H9 (cell line): ENCODE data around the gene CTIF. TPM values are rescaled to one million over a fixed set of nuclear protein-coding genes. Genes with fewer than 3 reads are reported as not detected.

ENCODE experiments used
- DNase-seq: peaks from one replicate; pipeline ENCODE4 v3.0.0-alpha.2; 2017
- H2AFZ ChIP-seq: one replicate; pipeline ENCODE4 v1.6.1; 2013; ENCODE audit warnings: mild to moderate bottlenecking, low read length, control low read depth, moderate library complexity
- H2AK5ac ChIP-seq: 2 replicates; pipeline ENCODE4 v1.6.1; 2013; ENCODE audit warnings: low read length, control low read depth, mixed read lengths; ENCODE audit not compliant: insufficient read length
- H2BK120ac ChIP-seq: one replicate; pipeline ENCODE4 v1.6.1; 2013; ENCODE audit warnings: low read depth, mild to moderate bottlenecking, low read length, control low read depth, inconsistent platforms; ENCODE audit not compliant: poor library complexity, severe bottlenecking
- H2BK12ac ChIP-seq: 2 replicates; pipeline ENCODE4 v1.6.1; 2013; ENCODE audit warnings: low read length, control low read depth, mixed read lengths, low read depth; ENCODE audit not compliant: insufficient read length
- H2BK15ac ChIP-seq: 2 replicates; pipeline ENCODE4 v1.6.1; 2013; ENCODE audit warnings: low read depth, low read length, control low read depth
- H2BK20ac ChIP-seq: one replicate; pipeline ENCODE4 v1.6.1; 2013; ENCODE audit warnings: low read depth, mild to moderate bottlenecking, low read length, control low read depth, inconsistent platforms; ENCODE audit not compliant: poor library complexity, severe bottlenecking
- H2BK5ac ChIP-seq: 2 replicates; pipeline ENCODE4 v1.6.1; 2013; ENCODE audit warnings: low read length, control low read depth, mixed read lengths; ENCODE audit not compliant: insufficient read length
- H3K14ac ChIP-seq: 2 replicates; pipeline ENCODE4 v1.6.1; 2013; ENCODE audit warnings: low read length, control low read depth; ENCODE audit not compliant: insufficient read depth
- H3K18ac ChIP-seq: 2 replicates; pipeline ENCODE4 v1.6.1; 2013; ENCODE audit warnings: low read depth, mild to moderate bottlenecking, mixed read lengths, low read length, control low read depth; ENCODE audit not compliant: insufficient read length
- H3K23ac ChIP-seq: 2 replicates; pipeline ENCODE4 v1.6.1; 2013; ENCODE audit warnings: low read length, control low read depth, mixed read lengths, low read depth; ENCODE audit not compliant: insufficient read length
- H3K23me2 ChIP-seq: 2 replicates; pipeline ENCODE4 v1.6.1; 2013; ENCODE audit warnings: low read depth, mild to moderate bottlenecking, mixed read lengths, low read length, control low read depth; ENCODE audit not compliant: insufficient read length, poor library complexity, severe bottlenecking
- H3K27ac ChIP-seq: 2 replicates; pipeline ENCODE4 v1.5.1; 2013; ENCODE audit warnings: low read length, control low read depth, mixed read lengths, low read depth; ENCODE audit not compliant: insufficient read length
- H3K27me3 ChIP-seq: 2 replicates; pipeline ENCODE4 v1.6.1; 2013; ENCODE audit warnings: low read length, control low read depth, inconsistent platforms; ENCODE audit not compliant: insufficient read depth
- H3K4ac ChIP-seq: 2 replicates; pipeline ENCODE4 v1.6.1; 2013; ENCODE audit warnings: low read depth, mild to moderate bottlenecking, control low read depth, inconsistent platforms, low read length, moderate library complexity
- H3K4me1 ChIP-seq: 2 replicates; pipeline ENCODE4 v1.6.1; 2013; ENCODE audit warnings: low read length, control low read depth, inconsistent platforms; ENCODE audit not compliant: insufficient read depth
- H3K4me2 ChIP-seq: 2 replicates; pipeline ENCODE4 v1.6.1; 2013; ENCODE audit warnings: low read length, control low read depth, mixed read lengths; ENCODE audit not compliant: insufficient read length, insufficient read depth
- H3K56ac ChIP-seq: 2 replicates; pipeline ENCODE4 v1.6.1; 2013; ENCODE audit warnings: low read depth, mild to moderate bottlenecking, mixed read lengths, low read length, control low read depth; ENCODE audit not compliant: insufficient read length
- H3K79me1 ChIP-seq: 2 replicates; pipeline ENCODE4 v1.6.1; 2013; ENCODE audit warnings: low read depth, mild to moderate bottlenecking, moderate library complexity, low read length, control low read depth, inconsistent platforms; ENCODE audit not compliant: insufficient read depth, poor library complexity, severe bottlenecking
- H3K79me2 ChIP-seq: 2 replicates; pipeline ENCODE4 v1.6.1; 2013; ENCODE audit warnings: low read length, control low read depth, inconsistent platforms; ENCODE audit not compliant: insufficient read depth
- H3K9ac ChIP-seq: 2 replicates; pipeline ENCODE4 v1.6.1; 2013; ENCODE audit warnings: low read length, control low read depth, mixed read lengths; ENCODE audit not compliant: insufficient read length; ENCODE audit errors: extremely low read depth
- H3K9me3 ChIP-seq: one replicate; pipeline ENCODE4 v1.6.1; 2013; ENCODE audit warnings: low read depth, low read length, inconsistent platforms; ENCODE audit not compliant: control insufficient read depth
- H3T11ph ChIP-seq: one replicate; pipeline ENCODE4 v1.6.1; 2013; ENCODE audit warnings: mild to moderate bottlenecking, low read length, control low read depth, inconsistent platforms
- H4K20me1 ChIP-seq: one replicate; pipeline ENCODE4 v1.6.1; 2013; ENCODE audit not compliant: control insufficient read depth, insufficient read length, insufficient read depth
- H4K5ac ChIP-seq: 2 replicates; pipeline ENCODE4 v1.6.1; 2013; ENCODE audit warnings: low read depth, mild to moderate bottlenecking, mixed read lengths, low read length, control low read depth; ENCODE audit not compliant: insufficient read length
- H4K8ac ChIP-seq: replicated peaks from 2 replicates; pipeline ENCODE4 v1.6.1; 2013; ENCODE audit warnings: low read length, control low read depth, mixed read lengths, low read depth; ENCODE audit not compliant: insufficient read length
- H4K91ac ChIP-seq: 2 replicates; pipeline ENCODE4 v1.6.1; 2013; ENCODE audit warnings: low read depth, mild to moderate bottlenecking, moderate library complexity, mixed read lengths, low read length, control low read depth; ENCODE audit not compliant: insufficient read length
- H3K27ac Mint-ChIP-seq, 3 experiments: 2 replicates in 2 of 3; 3 replicates in 1 of 3; pipeline ENCODE4 v1.8.0; 2020 to 2021; ENCODE audit warnings: mixed read lengths in 3 of 3, mild to moderate bottlenecking in 1 of 3, moderate library complexity in 1 of 3
- H3K27me3 Mint-ChIP-seq: 2 replicates; pipeline ENCODE4 v1.8.0; 2021; ENCODE audit warnings: low read depth, mild to moderate bottlenecking, moderate library complexity, mixed read lengths
- H3K36me3 Mint-ChIP-seq, 3 experiments: 2 replicates in 2 of 3; 3 replicates in 1 of 3; pipeline ENCODE4 v1.8.0; 2020 to 2021; ENCODE audit warnings: low read depth in 3 of 3, mixed read lengths in 3 of 3; ENCODE audit not compliant: insufficient read depth in 1 of 3
- H3K4me1 Mint-ChIP-seq, 2 experiments: 2 replicates each; pipeline ENCODE4 v1.8.0; 2020; ENCODE audit warnings: mixed read lengths in 2 of 2
- H3K4me3 Mint-ChIP-seq, 2 experiments: 2 replicates in 1 of 2; 3 replicates in 1 of 2; pipeline ENCODE4 v1.8.0; 2020 to 2021; ENCODE audit warnings: mild to moderate bottlenecking in 2 of 2, mixed read lengths in 2 of 2, moderate library complexity in 1 of 2
- H3K9me3 Mint-ChIP-seq, 2 experiments: 2 replicates in 1 of 2; 3 replicates in 1 of 2; pipeline ENCODE4 v1.8.0; 2020; ENCODE audit warnings: mild to moderate bottlenecking in 2 of 2, mixed read lengths in 2 of 2, moderate library complexity in 1 of 2
- WGBS: extraction: QIAGEN DNeasy Blood & Tissue Kit; methylation state at CpG from one replicate; pipeline ENCODE4 v1.1.7; 2013; ENCODE audit warnings: missing lambda C conversion rate, low lambda C conversion rate, mixed read lengths; ENCODE audit not compliant: insufficient read length; ENCODE audit errors: extremely low coverage; 5-methylcytosine and 5-hydroxymethylcytosine counted together
- total RNA-seq: library from RNA; stranded (reverse); gene quantifications from 2 replicates; pipeline ENCODE4 v1.2.1, GENCODE V29; 2021
- TF ChIP-seq, protein P1 (sequence below): fragments of 200-600 bp; sonication (generic); conservative IDR thresholded peaks from 3 replicates; pipeline ENCODE4 v1.8.0; 2021; ENCODE audit warnings: antibody characterized with exemption, mild to moderate bottlenecking

Gene CTIF
- total RNA-seq, 1 experiment from 2014 or later: 15.8 TPM

DNA sequence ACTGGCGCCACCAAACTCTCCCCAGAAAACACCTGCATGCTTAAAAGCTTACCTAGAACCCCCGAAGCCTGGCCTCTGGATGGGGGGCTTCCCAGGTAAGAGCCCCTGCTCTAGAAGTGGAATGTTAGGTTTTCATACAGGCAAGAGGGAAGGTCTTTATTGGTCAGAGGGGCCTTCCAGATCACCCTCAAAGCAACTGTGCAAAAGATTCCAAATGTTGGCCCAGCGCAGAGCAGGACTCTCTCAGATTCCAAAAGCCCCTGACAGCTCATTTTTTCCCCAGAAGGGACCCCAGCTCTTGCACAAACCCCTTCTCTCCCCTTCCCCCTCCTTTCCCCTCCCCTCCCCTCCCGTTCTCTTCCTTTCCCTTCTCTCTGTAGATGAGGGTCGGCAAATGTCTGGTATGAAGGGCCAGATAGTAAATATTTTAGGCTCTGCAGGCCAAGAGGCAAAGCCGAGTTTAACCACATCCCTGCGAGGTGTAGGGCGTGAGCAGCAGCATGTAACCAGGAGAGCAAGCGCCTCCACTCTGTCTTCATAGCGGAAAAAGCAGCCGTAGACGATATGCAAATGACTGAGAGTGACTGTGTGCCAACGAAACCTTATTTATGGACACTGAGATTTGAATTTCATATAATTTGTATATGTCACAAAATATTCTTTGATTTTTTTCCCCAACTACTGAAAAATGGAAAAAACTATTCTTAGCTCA lies 295.0 kb downstream of the CTIF start:
- TF ChIP-seq, protein P1, sequence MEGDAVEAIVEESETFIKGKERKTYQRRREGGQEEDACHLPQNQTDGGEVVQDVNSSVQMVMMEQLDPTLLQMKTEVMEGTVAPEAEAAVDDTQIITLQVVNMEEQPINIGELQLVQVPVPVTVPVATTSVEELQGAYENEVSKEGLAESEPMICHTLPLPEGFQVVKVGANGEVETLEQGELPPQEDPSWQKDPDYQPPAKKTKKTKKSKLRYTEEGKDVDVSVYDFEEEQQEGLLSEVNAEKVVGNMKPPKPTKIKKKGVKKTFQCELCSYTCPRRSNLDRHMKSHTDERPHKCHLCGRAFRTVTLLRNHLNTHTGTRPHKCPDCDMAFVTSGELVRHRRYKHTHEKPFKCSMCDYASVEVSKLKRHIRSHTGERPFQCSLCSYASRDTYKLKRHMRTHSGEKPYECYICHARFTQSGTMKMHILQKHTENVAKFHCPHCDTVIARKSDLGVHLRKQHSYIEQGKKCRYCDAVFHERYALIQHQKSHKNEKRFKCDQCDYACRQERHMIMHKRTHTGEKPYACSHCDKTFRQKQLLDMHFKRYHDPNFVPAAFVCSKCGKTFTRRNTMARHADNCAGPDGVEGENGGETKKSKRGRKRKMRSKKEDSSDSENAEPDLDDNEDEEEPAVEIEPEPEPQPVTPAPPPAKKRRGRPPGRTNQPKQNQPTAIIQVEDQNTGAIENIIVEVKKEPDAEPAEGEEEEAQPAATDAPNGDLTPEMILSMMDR: no peak
- H3K4me1 Mint-ChIP-seq: peaks cover 51 to 58% of the 10 kb centered on the region in 2 experiments

More for the DNA sequence above, 295.0 kb downstream of the CTIF start:
- Histone ChIP-seq H2BK5ac (no peak overlapping the region), H4K91ac (no peak overlapping the region), H3K79me2 (no peaks in the 10 kb centered on the region), H3T11ph (no peak overlapping the region), H2BK20ac (no peak overlapping the region), H2BK120ac (no peak overlapping the region), H3K4ac (no peak overlapping the region), H3K56ac (no peak overlapping the region), H3K27me3 (no peaks in the 10 kb centered on the region), H4K20me1 (no peaks in the 10 kb centered on the region), H3K14ac (no peak overlapping the region), H3K23ac (no peak overlapping the region), H3K18ac (no peak overlapping the region), H2BK12ac (no peak overlapping the region), H4K5ac (no peak overlapping the region), H3K9ac (no peak overlapping the region), H3K23me2 (no peaks in the 10 kb centered on the region), H2BK15ac (no peak overlapping the region), H2AK5ac (no peak overlapping the region), H3K9me3 (no peaks in the 10 kb centered on the region), H3K79me1 (no peaks in the 10 kb centered on the region), H3K4me1 (peaks cover 5% of the 10 kb centered on the region), H3K27ac (no peak overlapping the region), H2AFZ (no peak overlapping the region), H4K8ac (no peak overlapping the region), H3K4me2 (no peak overlapping the region)
- Mint-ChIP-seq H3K36me3 (no peaks in the 10 kb centered on the region), H3K9me3 (no peaks in the 10 kb centered on the region), H3K27ac (no peak overlapping the region; a peak in 1 of 7 replicates), H3K27me3 (no peaks in the 10 kb centered on the region; the same call in 1 of the 2 replicates), H3K4me3 (no peak overlapping the region)
- DNase-seq: peak; percentile 23
- no CpG with 5 or more reads among the region's 13 CpGs for WGBS
